Testis (tissue), 2 donors: ENCODE results near the gene KANSL1L.

Source experiments
- POLR2A ChIP-seq: fragments of 450-650 bp; IDR thresholded peaks from one replicate; pipeline ENCODE4 v1.6.1; 2017; ENCODE audit warnings: antibody characterized with exemption, mild to moderate bottlenecking, moderate library complexity
- TF ChIP-seq, protein P1 (sequence below), 3 experiments: fragments of 450-650 bp in 2 of 3; fragments of 200-600 bp in 1 of 3; sonication (generic) in 1 of 3; IDR thresholded peaks; one replicate each; pipeline ENCODE4 v1.5.1; 2016 to 2019; ENCODE audit warnings: antibody characterized with exemption in 3 of 3, mild to moderate bottlenecking in 2 of 3, moderate library complexity in 1 of 3

- TF ChIP-seq, protein P1, sequence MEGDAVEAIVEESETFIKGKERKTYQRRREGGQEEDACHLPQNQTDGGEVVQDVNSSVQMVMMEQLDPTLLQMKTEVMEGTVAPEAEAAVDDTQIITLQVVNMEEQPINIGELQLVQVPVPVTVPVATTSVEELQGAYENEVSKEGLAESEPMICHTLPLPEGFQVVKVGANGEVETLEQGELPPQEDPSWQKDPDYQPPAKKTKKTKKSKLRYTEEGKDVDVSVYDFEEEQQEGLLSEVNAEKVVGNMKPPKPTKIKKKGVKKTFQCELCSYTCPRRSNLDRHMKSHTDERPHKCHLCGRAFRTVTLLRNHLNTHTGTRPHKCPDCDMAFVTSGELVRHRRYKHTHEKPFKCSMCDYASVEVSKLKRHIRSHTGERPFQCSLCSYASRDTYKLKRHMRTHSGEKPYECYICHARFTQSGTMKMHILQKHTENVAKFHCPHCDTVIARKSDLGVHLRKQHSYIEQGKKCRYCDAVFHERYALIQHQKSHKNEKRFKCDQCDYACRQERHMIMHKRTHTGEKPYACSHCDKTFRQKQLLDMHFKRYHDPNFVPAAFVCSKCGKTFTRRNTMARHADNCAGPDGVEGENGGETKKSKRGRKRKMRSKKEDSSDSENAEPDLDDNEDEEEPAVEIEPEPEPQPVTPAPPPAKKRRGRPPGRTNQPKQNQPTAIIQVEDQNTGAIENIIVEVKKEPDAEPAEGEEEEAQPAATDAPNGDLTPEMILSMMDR (IDR thresholded peaks at IDR 0.05): no peak
- TF ChIP-seq POLR2A: peak; percentile 94
Measured at GRCh38 chr2:210170446-210171303, 534 bp downstream of the KANSL1L start.
